ENCODE data around the gene CDK6.
"Not testable (repeated sequence)": the region's sequence is repeated elsewhere in the genome, so short reads cannot be mapped to it uniquely, and the experiment has no call there.

CDK6 gene

DNA sequence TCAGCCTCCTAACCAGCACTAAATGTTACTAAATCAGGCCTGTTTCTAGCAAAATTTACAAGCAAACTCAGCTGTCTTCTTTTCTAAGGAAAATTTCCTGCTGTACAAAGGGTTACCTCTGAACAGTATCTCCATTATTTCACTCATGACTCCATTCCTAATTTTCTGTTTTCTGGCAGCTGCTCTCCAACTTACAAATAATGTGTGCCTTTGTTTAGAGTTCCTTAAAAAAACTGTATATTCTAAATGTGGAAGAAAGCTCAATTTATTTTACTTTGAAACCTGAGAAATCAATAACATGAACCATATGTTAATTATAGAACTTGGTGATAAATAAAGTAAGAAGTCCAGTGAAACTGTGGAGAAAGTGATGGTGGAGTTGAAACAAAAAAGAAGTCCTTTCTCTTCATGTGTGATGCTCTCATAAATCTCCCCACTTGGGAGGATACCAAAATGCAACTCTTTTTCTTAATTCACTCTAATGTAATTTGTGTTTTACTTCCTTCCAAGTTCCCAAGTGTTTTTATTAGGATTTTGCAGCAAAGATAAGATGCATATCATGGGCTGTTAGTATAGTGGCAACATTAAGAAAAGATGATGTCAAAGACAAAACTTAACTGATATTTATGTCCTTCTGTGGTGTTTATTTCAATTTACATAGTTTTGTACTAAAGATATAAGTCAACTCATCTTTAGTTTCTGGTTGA, 74.8 kb downstream of the CDK6 start:
- no peak for DNase-seq (ENCODE audit: low read depth in 2 of 2)

DNA sequence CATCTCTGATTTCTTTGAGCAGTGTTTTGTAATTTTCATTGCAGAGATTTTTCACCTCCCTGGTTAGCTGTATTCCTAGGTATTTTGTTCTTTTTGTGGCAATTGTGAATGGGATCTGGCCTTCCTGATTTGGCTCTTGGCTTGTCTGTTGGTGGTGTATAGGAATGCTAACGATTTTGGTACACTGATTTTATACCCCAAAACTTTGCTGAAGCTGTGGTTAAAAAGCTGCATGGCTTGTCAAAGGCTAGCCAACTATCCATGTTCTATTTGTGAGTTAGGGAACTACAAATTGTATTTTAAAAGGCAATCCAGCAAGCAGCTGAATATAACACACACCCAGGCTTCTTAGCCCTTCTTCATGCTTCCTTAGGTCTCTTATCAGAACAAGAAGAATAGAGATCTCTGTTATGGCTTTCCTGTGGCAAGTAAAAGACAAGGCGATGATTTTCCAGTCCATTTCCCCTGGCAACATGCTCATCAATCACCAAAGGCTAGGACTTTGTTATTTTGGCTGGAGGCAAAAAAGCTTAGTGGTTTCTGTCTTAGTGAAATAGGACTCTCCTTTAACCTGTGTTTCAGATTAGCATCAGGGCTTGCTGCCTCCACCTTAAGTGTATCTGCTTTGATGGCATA, 77.5 kb downstream of the CDK6 start:
- DNase-seq (ENCODE audit: low read depth in 2 of 2): no peak

GRCh38 chr7:92757311-92757910, 79.0 kb downstream of the CDK6 start:
- not testable (repeated sequence) for DNase-seq (ENCODE audit: low read depth in 2 of 2)

DNA sequence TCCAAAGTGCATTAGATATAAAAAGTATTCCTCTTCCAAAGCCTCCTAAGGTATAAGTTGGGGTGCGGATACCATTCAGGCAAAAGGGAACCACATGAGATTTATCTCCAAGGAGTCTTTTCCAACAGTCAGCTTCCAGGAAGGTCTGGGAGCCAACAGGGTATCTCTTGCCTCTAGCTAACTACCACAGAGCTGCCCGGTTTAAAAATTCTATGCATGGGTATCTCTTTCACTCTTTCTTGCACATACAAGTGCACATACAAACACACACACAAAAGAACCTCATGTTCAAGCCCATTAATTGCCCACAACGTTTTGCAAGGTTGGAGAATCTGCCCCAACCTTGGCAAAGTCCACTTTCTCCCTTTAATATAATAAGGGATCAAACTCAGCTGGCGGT, 80.7 kb downstream of the CDK6 start:
- DNase-seq (ENCODE audit: low read depth in 2 of 2): no peak

GRCh38 chr7:92754919-92755581, 81.3 kb downstream of the CDK6 start:
- DNase-seq (ENCODE audit: low read depth in 2 of 2): no peak

- no peak for DNase-seq (ENCODE audit: low read depth in 2 of 2)
Observed at GRCh38 chr7:92753614-92754013, 82.8 kb downstream of the CDK6 start.

- no peak for DNase-seq (ENCODE audit: low read depth in 2 of 2)
Observed at GRCh38 chr7:92751902-92752901, 84.2 kb downstream of the CDK6 start.

- DNase-seq (ENCODE audit: low read depth in 2 of 2): no peak
Observed at GRCh38 chr7:92750946-92751345, 85.4 kb downstream of the CDK6 start.

GRCh38 chr7:92750447-92750839, 85.9 kb downstream of the CDK6 start:
- no peak for DNase-seq (ENCODE audit: low read depth in 2 of 2)

DNA sequence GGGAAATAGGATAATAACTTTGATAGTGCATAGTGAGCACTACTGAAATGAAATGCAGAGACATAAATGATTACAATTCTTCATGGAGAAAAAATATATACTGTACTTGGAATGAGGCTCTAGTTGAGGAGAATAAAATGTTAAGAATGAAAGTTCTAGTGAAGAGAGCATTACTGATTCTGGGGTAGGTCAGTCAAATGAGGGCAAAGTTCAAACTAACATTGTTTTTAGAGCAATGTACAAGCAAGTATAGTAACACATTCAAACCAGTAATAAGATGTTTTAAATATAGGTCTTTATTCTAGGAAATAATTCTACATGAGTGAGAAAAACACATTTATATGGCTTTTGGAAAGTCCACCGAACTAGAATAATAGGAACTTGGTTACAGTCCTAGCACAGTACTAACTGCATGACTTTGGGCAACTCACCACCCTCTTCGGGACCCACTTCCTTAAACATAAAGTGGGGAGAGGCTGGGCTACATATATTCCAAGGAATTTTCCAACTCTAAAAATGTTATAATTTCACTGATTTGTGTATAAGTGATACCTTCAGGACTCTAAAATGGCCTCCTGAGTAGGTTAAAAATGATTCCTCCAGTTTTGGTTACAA, 86.4 kb downstream of the CDK6 start:
- DNase-seq (ENCODE audit: low read depth in 2 of 2): no peak

DNA sequence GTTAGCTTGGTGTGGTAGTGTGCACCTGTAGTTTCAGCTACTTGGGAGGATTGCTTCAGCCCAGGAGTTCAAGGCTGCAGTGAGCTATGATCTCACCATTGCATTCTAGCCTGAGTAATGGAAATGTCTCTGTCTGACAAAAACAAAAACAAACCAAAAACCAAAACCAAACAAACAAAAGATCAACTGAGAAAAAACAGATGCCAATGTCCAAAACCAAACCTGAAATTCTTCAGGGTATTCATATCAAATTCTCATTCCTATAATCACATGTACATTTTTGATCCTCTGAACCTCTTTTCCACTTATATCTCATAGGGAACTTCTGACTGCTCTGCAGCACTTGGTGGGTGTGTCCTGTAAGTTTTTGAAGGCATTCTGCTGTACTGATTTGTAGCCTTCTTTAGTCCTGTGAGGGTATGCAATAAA, 87.0 kb downstream of the CDK6 start:
- no peak for DNase-seq (ENCODE audit: low read depth in 2 of 2)

DNA sequence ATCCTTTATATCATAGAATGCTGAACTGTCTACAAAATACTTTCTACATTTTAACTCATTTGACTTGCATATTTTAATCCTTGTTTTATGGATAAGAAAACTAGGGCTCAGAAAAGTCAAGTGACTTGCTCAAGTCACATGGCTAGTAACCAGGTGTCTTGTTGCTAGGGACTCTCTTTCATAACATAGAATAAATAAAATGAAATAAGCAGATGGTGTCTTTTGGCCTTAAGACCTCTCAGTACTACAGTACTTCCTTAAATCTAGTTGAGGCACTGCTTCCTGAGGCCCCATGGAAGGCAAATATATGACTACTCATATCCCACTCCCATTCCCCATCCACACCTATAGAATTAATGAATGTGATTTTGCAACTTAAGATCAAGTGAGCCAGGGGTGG, 87.9 kb downstream of the CDK6 start:
- DNase-seq (ENCODE audit: low read depth in 2 of 2): no peak

GRCh38 chr7:92747041-92747835, 89.1 kb downstream of the CDK6 start:
- no peak for DNase-seq (ENCODE audit: low read depth in 2 of 2)

GRCh38 chr7:92745241-92745640, 91.1 kb downstream of the CDK6 start:
- DNase-seq (ENCODE audit: low read depth in 2 of 2): no peak

DNA sequence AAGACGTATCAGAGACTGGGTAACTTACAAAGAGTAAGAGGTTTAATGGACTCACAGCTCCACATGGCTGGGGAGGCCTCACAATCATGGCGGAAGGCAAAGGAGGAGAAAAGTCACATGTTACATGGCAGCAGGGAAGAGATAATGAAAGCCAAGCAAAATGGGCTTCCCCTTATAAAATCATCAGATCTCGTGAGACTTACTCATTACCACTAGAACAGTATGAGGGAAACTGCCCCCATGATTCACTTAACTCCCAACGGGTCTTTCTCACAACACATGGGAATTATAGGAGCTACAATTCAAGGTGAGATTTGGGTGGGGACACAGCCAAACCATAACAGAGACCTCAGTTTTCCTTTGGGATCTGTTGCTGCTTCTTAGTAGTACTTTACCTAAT, 92.2 kb downstream of the CDK6 start:
- not testable (repeated sequence) for DNase-seq (ENCODE audit: low read depth in 2 of 2)

DNA sequence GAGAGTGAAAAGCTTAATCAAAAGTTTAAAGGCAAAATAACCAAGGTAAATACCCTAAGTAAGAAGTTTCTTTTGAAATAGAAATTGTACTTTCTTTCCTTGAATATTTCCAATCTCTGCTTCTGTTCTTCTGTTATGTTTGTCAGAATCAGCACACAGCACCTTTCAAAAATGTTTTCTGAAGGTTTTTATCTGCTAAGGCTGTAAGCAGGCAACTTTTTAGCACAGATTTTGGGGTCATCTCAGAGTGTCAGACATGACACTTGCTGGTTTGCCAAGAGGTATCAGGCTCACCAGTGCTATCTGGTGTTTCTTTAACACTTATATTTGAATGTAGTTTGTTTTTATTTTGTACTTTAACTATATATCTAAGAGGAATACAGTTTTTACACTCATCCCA, 94.2 kb downstream of the CDK6 start:
- no peak for DNase-seq (ENCODE audit: low read depth in 2 of 2)

GRCh38 chr7:92740700-92741126, 95.7 kb downstream of the CDK6 start:
- no peak for DNase-seq (ENCODE audit: low read depth in 2 of 2)

DNA sequence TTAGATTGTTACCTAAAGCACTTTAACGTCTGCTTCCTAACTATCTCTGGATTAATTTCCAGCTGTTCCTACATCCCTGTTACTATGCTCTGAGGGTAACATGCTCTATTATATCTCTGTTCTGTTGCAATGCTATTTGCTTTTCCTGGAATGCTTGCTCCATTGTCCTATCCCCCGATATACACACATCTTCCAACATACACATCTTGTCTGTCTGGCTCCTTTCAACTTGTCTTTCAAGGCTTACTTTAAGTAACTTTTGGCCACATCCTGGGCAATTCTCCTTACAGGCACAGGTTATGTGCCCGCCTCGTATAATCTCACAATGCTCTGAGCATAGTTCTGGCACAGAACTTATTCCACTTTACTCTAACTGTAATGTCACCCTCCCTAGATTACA, 96.2 kb downstream of the CDK6 start:
- no peak for DNase-seq (ENCODE audit: low read depth in 2 of 2)

- no peak for DNase-seq (ENCODE audit: low read depth in 2 of 2)
Observed at GRCh38 chr7:92739091-92739490, 97.3 kb downstream of the CDK6 start.

DNA sequence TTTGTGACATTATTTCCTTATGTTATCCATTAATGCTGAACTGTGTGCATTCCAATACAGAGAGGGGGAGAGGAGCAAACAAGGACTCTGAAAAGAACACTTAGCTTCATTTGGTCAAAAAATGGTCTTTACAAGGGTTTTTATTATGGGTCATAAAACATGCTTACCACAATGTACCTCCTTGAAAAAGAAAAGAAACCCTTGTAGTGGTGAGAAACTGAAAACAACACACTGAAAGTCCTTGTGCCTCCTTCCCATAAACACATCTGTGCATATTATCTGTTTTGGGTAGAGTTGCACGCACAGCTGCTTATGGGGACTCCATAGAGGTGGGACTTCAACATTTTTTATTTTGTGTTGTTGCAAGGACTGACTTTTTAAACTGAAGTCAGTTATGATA, 98.7 kb downstream of the CDK6 start:
- DNase-seq (ENCODE audit: low read depth in 2 of 2): no peak
